SK-N-SH (cell line): ENCODE measurements around the gene CYB561. TPM values are rescaled to one million over a fixed set of nuclear protein-coding genes. Genes with fewer than 3 reads are reported as not detected.

ENCODE experiments used
- CTCF ChIA-PET: fragments of 300-600, 350-600 bp; formaldehyde crosslinking; extraction: SDS; loops from one replicate; lab custom pipeline; 2021; lab: Yijun Ruan, JAX
- POLR2A ChIA-PET: fragments of 350-600 bp; sonication (Branson Sonifier 250); formaldehyde crosslinking; extraction: SDS; loops from one replicate; lab custom pipeline; 2020; ENCODE audit warnings: antibody characterized with exemption, inconsistent platforms; lab: Yijun Ruan, JAX
- DNase-seq: peaks from one replicate; pipeline ENCODE4 v3.0.0; 2012
- H2AFZ ChIP-seq: fragments of 200-600 bp; sonication (generic); 2 replicates; pipeline ENCODE4 v1.8.1; 2016; ENCODE audit warnings: antibody characterized with exemption, mild to moderate bottlenecking, low read depth
- H3F3A ChIP-seq: fragments of 200-600 bp; sonication (generic); replicated peaks from 2 replicates; pipeline ENCODE3; 2016; ENCODE audit warnings: antibody characterized with exemption, mild to moderate bottlenecking; ENCODE audit not compliant: insufficient read depth
- H3K27ac ChIP-seq, 2 experiments: fragments of 200-500 bp in 1 of 2; fragments of 200-600 bp in 1 of 2; sonication (Bioruptor generic) in 1 of 2; sonication (generic), shearing (Covaris generic) in 1 of 2; 2 replicates each; pipeline versions ENCODE4 v1.5.1 to v1.6.1; 2014 to 2016; ENCODE audit warnings: low read depth in 2 of 2, inconsistent platforms in 1 of 2, low read length in 1 of 2, mild to moderate bottlenecking in 1 of 2, mixed read lengths in 1 of 2
- H3K27me3 ChIP-seq: fragments of 200-600 bp; sonication (generic), shearing (Covaris generic); 2 replicates; pipeline ENCODE4 v1.6.1; 2016; ENCODE audit warnings: mixed run types; ENCODE audit not compliant: insufficient read depth
- H3K36me3 ChIP-seq, 2 experiments: fragments of 200-500 bp in 1 of 2; fragments of 200-600 bp in 1 of 2; sonication (Bioruptor generic) in 1 of 2; sonication (generic) in 1 of 2; replicated peaks in 1 of 2; 2 replicates each; pipeline versions ENCODE3 to v1.5.1; 2014 to 2016; ENCODE audit warnings: low read length in 1 of 2, mild to moderate bottlenecking in 1 of 2; ENCODE audit not compliant: insufficient read depth in 2 of 2, control insufficient read depth in 1 of 2
- H3K4me1 ChIP-seq, 2 experiments: fragments of 200-500 bp in 1 of 2; fragments of 200-600 bp in 1 of 2; sonication (Bioruptor generic) in 1 of 2; sonication (generic), shearing (Covaris generic) in 1 of 2; 2 replicates each; pipeline versions ENCODE4 v1.5.1 to v1.6.1; 2014 to 2016; ENCODE audit warnings: low read depth in 1 of 2, low read length in 1 of 2, mixed run types in 1 of 2; ENCODE audit not compliant: insufficient read depth in 2 of 2, control insufficient read depth in 1 of 2
- H3K4me2 ChIP-seq: fragments of 200-600 bp; sonication (generic), shearing (Covaris generic); 2 replicates; pipeline ENCODE4 v1.6.1; 2017; ENCODE audit warnings: mixed run types
- H3K4me3 ChIP-seq, 2 experiments: fragments of 200-500 bp in 1 of 2; fragments of 200-600 bp in 1 of 2; sonication (Bioruptor generic) in 1 of 2; sonication (generic), shearing (Covaris generic) in 1 of 2; 2 replicates each; pipeline versions ENCODE4 v1.5.1 to v1.8.1; 2014 to 2016; ENCODE audit warnings: low read depth in 2 of 2, inconsistent platforms in 1 of 2, low read length in 1 of 2, mild to moderate bottlenecking in 1 of 2, mixed read lengths in 1 of 2, moderate library complexity in 1 of 2
- H3K79me2 ChIP-seq: fragments of 200-600 bp; sonication (generic); 2 replicates; pipeline ENCODE4 v1.8.1; 2017; ENCODE audit warnings: mild to moderate bottlenecking; ENCODE audit not compliant: insufficient read depth
- H3K9ac ChIP-seq: fragments of 200-600 bp; sonication (generic); 2 replicates; pipeline ENCODE4 v1.6.1; 2017; ENCODE audit warnings: mixed run types
- H3K9me2 ChIP-seq: fragments of 200-600 bp; sonication (generic); 2 replicates; pipeline ENCODE4 v1.6.1; 2017; ENCODE audit warnings: mixed run types
- H3K9me3 ChIP-seq: fragments of 200-600 bp; sonication (generic); 2 replicates; pipeline ENCODE4 v1.6.1; 2017; ENCODE audit warnings: mixed run types, mild to moderate bottlenecking, moderate library complexity
- H4K20me1 ChIP-seq: fragments of 200-600 bp; sonication (generic); 2 replicates; pipeline ENCODE4 v1.6.1; 2017; ENCODE audit warnings: mild to moderate bottlenecking, mixed run types; ENCODE audit not compliant: insufficient read depth
- ELF1 ChIP-seq: IDR thresholded peaks from 2 replicates; pipeline ENCODE4 v1.4.0; 2012
- EP300 ChIP-seq, 2 experiments: IDR thresholded peaks; 2 replicates each; pipeline versions ENCODE4 v1.4.0 to v1.6.1; 2012; ENCODE audit warnings: borderline replicate concordance in 1 of 2, low read depth in 1 of 2, low read length in 1 of 2
- FOSL2 ChIP-seq: IDR thresholded peaks from 2 replicates; pipeline ENCODE4 v1.4.0; 2012; ENCODE audit warnings: low read depth, mild to moderate bottlenecking, moderate library complexity, borderline replicate concordance
- FOXM1 ChIP-seq: IDR thresholded peaks from 2 replicates; pipeline ENCODE4 v1.4.0; 2012; ENCODE audit warnings: low read depth, mild to moderate bottlenecking
- GABPA ChIP-seq: IDR thresholded peaks from 2 replicates; pipeline ENCODE4 v1.4.0; 2012; ENCODE audit warnings: low read depth, mild to moderate bottlenecking
- JUND ChIP-seq: IDR thresholded peaks from 2 replicates; pipeline ENCODE4 v1.4.0; 2012
- MEF2A ChIP-seq: IDR thresholded peaks from 2 replicates; pipeline ENCODE4 v1.4.0; 2012; ENCODE audit warnings: low read depth, borderline replicate concordance
- MXI1 ChIP-seq: IDR thresholded peaks from 2 replicates; pipeline ENCODE4 v1.6.1; 2012; ENCODE audit warnings: mild to moderate bottlenecking, low read depth, low read length, improper control_type of control experiment
- NRF1 ChIP-seq: IDR thresholded peaks from 2 replicates; pipeline ENCODE4 v1.6.1; 2012; ENCODE audit warnings: low read depth, mild to moderate bottlenecking, low read length
- POLR2AphosphoS5 ChIP-seq: IDR thresholded peaks from 2 replicates; pipeline ENCODE4 v1.6.1; 2012; ENCODE audit warnings: low read depth, low read length
- RAD21 ChIP-seq: IDR thresholded peaks from 2 replicates; pipeline ENCODE4 v1.6.1; 2012; ENCODE audit warnings: mild to moderate bottlenecking, low read length
- RCOR1 ChIP-seq: fragments of 150-350 bp; IDR thresholded peaks from 2 replicates; pipeline ENCODE4 v1.6.1; 2017; ENCODE audit warnings: antibody characterized with exemption, low read length
- RFX5 ChIP-seq: IDR thresholded peaks from 2 replicates; pipeline ENCODE4 v1.6.1; 2012; ENCODE audit warnings: mild to moderate bottlenecking, improper control_type of control experiment, low read length
- RXRA ChIP-seq: IDR thresholded peaks from 2 replicates; pipeline ENCODE4 v1.4.0; 2012; ENCODE audit warnings: low read depth, mild to moderate bottlenecking, borderline replicate concordance
- SMC3 ChIP-seq: IDR thresholded peaks from 2 replicates; pipeline ENCODE4 v1.6.1; 2012; ENCODE audit warnings: low read depth, low read length, improper control_type of control experiment
- TAF1 ChIP-seq: IDR thresholded peaks from 2 replicates; pipeline ENCODE4 v1.6.1; 2012; ENCODE audit warnings: low read depth, mild to moderate bottlenecking, low read length, moderate library complexity, borderline replicate concordance
- TCF12 ChIP-seq: IDR thresholded peaks from 2 replicates; pipeline ENCODE4 v1.4.0; 2012
- TEAD4 ChIP-seq: IDR thresholded peaks from 2 replicates; pipeline ENCODE4 v1.4.0; 2012; ENCODE audit warnings: mild to moderate bottlenecking, borderline replicate concordance; ENCODE audit not compliant: insufficient read depth
- YY1 ChIP-seq: IDR thresholded peaks from 2 replicates; pipeline ENCODE4 v1.4.0; 2012; ENCODE audit warnings: low read depth, mild to moderate bottlenecking
- WGBS: methylation state at CpG from one replicate; pipeline ENCODE4 v1.1.6; 2017; ENCODE audit warnings: low lambda C conversion rate; 5-methylcytosine and 5-hydroxymethylcytosine counted together
- polyA plus RNA-seq, 3 experiments: library from polyadenylated mRNA; depleted of rRNA; stranded (reverse); fragments of >200 nt; gene quantifications; 2 replicates each; pipeline ENCODE4 v1.2.3, GENCODE V29; 2012
- TF ChIP-seq, protein P1 (sequence below): fragments of 200-600 bp; sonication (generic); IDR thresholded peaks from 2 replicates; pipeline ENCODE4 v1.6.1; 2017; ENCODE audit warnings: antibody characterized with exemption, mild to moderate bottlenecking, moderate library complexity
- TF ChIP-seq, protein P2 (sequence below): IDR thresholded peaks from 2 replicates; pipeline ENCODE4 v1.4.0; 2012; ENCODE audit warnings: low read depth
- TF ChIP-seq, protein P3 (sequence below): IDR thresholded peaks from 2 replicates; pipeline ENCODE4 v1.4.0; 2012; ENCODE audit warnings: low read depth, borderline replicate concordance
- TF ChIP-seq, protein P4 (sequence below): IDR thresholded peaks from 2 replicates; pipeline ENCODE4; 2012
- TF ChIP-seq, protein P5 (sequence below): fragments of 150-350 bp; IDR thresholded peaks from 2 replicates; pipeline ENCODE4 v1.6.1; 2017; ENCODE audit warnings: antibody characterized with exemption, low read length, low read depth, borderline replicate concordance
- TF ChIP-seq, protein P6 (sequence below): fragments of 150-350 bp; IDR thresholded peaks from 2 replicates; pipeline ENCODE4 v1.6.1; 2016; ENCODE audit warnings: mild to moderate bottlenecking, low read depth, low read length

The CYB561 gene
- polyA plus RNA-seq, 1 of the 3 experiments (the other 2 are of a cell fraction) = 28.3 TPM

DNA sequence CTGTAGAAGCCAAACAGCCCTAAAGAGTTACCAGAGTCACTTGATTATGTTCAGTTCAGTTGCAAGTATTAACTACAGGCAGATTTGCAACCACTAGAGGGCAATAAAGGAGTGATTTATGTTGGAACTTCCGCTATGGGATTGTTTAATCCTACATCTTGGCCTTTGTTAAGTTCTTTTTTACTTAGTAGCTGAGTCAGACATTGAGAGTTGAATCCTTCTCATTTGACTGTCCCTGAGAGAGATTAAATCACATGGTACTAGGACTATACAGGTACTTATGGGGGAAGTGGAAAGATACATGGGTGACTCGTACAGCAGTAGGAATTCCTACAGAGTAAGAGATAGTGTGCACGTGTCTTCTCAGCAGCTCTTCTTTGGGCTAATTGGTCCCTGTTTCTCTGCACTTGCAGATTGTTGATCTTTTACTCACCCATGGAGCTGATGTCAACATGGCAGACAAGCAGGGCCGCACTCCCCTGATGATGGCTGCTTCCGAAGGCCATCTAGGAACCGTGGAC is 40.3 kb downstream of the CYB561 start:
- 73% methylated on average over 6 of the region's 6 CpGs for WGBS
- Histone ChIP-seq H3K79me2 (no peaks in the 10 kb centered on the region; the same call in 1 of the 2 replicates), H3K4me3 (no peak overlapping the region), H3K27me3 (no peaks in the 10 kb centered on the region), H3K36me3 (peaks cover 71 to 72% of the 10 kb centered on the region in 2 experiments), H3K9me2 (no peaks in the 10 kb centered on the region), H3K9me3 (no peaks in the 10 kb centered on the region), H4K20me1 (no peaks in the 10 kb centered on the region), H2AFZ (no peak overlapping the region), H3F3A (peaks cover 44% of the 10 kb centered on the region), H3K9ac (no peak overlapping the region), H3K4me1 (peaks cover 19 to 21% of the 10 kb centered on the region in 2 experiments), H3K4me2 (0 out of 2 replicates have a peak overlapping the region, but pooled peaks have one; percentile 1), H3K27ac (peak overlapping the region; percentile 65 to 76)
- ChIA-PET POLR2A (no interaction called here), CTCF (interaction anchor here (0.6 to 6.7 kb wide), 98 partner anchors 9 to 825 kb away, joined by 3 to 98 read pairs (median 6); partner anchors contain the start of genes KCNH6, MAP3K3 and TANC2)
- peak; percentile 54 for DNase-seq
- TF ChIP-seq RAD21 (peak; percentile 69), SMC3 (peak; percentile 50), NRF1 (no peak), GABPA (no peak), RXRA (peak; percentile 24; the same call in 1 of the 2 replicates), TEAD4 (peak; percentile 59; the same call in 1 of the 2 replicates), RFX5 (no peak), EP300 (IDR thresholded peaks at IDR 0.05; ENCODE audit: borderline replicate concordance in 1 of 2, low read depth in 1 of 2, low read length in 1 of 2) (no peak), YY1 (peak; percentile 45; the same call in 1 of the 2 replicates), ELF1 (peak; percentile 38; the same call in 1 of the 2 replicates), JUND (0 out of 2 replicates have a peak, but pooled peaks have one; percentile 22), MEF2A (no peak), TCF12 (peak; percentile 50; the same call in 1 of the 2 replicates), POLR2AphosphoS5 (peak; percentile 24; the same call in 1 of the 2 replicates), FOXM1 (no peak), TAF1 (0 out of 2 replicates have a peak, but pooled peaks have one; percentile 14), FOSL2 (peak; percentile 52; the same call in 1 of the 2 replicates), MXI1 (no peak), RCOR1 (0 out of 2 replicates have a peak, but pooled peaks have one; percentile 8)
- TF ChIP-seq, protein P1, sequence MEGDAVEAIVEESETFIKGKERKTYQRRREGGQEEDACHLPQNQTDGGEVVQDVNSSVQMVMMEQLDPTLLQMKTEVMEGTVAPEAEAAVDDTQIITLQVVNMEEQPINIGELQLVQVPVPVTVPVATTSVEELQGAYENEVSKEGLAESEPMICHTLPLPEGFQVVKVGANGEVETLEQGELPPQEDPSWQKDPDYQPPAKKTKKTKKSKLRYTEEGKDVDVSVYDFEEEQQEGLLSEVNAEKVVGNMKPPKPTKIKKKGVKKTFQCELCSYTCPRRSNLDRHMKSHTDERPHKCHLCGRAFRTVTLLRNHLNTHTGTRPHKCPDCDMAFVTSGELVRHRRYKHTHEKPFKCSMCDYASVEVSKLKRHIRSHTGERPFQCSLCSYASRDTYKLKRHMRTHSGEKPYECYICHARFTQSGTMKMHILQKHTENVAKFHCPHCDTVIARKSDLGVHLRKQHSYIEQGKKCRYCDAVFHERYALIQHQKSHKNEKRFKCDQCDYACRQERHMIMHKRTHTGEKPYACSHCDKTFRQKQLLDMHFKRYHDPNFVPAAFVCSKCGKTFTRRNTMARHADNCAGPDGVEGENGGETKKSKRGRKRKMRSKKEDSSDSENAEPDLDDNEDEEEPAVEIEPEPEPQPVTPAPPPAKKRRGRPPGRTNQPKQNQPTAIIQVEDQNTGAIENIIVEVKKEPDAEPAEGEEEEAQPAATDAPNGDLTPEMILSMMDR = peak; percentile 93
- TF ChIP-seq, protein P2, sequence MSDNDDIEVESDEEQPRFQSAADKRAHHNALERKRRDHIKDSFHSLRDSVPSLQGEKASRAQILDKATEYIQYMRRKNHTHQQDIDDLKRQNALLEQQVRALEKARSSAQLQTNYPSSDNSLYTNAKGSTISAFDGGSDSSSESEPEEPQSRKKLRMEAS = peak; percentile 62
- TF ChIP-seq, protein P3, sequence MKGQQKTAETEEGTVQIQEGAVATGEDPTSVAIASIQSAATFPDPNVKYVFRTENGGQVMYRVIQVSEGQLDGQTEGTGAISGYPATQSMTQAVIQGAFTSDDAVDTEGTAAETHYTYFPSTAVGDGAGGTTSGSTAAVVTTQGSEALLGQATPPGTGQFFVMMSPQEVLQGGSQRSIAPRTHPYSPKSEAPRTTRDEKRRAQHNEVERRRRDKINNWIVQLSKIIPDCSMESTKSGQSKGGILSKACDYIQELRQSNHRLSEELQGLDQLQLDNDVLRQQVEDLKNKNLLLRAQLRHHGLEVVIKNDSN = no peak
- TF ChIP-seq, protein P4, sequence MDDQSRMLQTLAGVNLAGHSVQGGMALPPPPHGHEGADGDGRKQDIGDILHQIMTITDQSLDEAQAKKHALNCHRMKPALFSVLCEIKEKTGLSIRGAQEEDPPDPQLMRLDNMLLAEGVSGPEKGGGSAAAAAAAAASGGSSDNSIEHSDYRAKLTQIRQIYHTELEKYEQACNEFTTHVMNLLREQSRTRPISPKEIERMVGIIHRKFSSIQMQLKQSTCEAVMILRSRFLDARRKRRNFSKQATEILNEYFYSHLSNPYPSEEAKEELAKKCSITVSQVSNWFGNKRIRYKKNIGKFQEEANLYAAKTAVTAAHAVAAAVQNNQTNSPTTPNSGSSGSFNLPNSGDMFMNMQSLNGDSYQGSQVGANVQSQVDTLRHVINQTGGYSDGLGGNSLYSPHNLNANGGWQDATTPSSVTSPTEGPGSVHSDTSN = peak; percentile 46; the same call in 1 of the 2 replicates
- TF ChIP-seq, protein P5, sequence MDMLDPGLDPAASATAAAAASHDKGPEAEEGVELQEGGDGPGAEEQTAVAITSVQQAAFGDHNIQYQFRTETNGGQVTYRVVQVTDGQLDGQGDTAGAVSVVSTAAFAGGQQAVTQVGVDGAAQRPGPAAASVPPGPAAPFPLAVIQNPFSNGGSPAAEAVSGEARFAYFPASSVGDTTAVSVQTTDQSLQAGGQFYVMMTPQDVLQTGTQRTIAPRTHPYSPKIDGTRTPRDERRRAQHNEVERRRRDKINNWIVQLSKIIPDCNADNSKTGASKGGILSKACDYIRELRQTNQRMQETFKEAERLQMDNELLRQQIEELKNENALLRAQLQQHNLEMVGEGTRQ = no peak
- TF ChIP-seq, protein P6, sequence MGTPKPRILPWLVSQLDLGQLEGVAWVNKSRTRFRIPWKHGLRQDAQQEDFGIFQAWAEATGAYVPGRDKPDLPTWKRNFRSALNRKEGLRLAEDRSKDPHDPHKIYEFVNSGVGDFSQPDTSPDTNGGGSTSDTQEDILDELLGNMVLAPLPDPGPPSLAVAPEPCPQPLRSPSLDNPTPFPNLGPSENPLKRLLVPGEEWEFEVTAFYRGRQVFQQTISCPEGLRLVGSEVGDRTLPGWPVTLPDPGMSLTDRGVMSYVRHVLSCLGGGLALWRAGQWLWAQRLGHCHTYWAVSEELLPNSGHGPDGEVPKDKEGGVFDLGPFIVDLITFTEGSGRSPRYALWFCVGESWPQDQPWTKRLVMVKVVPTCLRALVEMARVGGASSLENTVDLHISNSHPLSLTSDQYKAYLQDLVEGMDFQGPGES = no peak
